ENCODE results near the gene EXOC3. TPM values are rescaled to one million over a fixed set of nuclear protein-coding genes. Genes with fewer than 3 reads are reported as not detected.

Gene EXOC3
- total RNA-seq, 4 donors from 2014 or later: 44.3 to 81.7 (median 54.0) TPM

GRCh38 chr5:509611-510185 lies 66.7 kb downstream of the EXOC3 start:
- H3K9me3 ChIP-seq: no peaks in the 10 kb centered on the region
- no peak for DNase-seq
- no peaks in the 10 kb centered on the region for H3K36me3 ChIP-seq
- TF ChIP-seq POLR2A (IDR thresholded peaks at IDR 0.05): no peak
- TF ChIP-seq, protein P1, sequence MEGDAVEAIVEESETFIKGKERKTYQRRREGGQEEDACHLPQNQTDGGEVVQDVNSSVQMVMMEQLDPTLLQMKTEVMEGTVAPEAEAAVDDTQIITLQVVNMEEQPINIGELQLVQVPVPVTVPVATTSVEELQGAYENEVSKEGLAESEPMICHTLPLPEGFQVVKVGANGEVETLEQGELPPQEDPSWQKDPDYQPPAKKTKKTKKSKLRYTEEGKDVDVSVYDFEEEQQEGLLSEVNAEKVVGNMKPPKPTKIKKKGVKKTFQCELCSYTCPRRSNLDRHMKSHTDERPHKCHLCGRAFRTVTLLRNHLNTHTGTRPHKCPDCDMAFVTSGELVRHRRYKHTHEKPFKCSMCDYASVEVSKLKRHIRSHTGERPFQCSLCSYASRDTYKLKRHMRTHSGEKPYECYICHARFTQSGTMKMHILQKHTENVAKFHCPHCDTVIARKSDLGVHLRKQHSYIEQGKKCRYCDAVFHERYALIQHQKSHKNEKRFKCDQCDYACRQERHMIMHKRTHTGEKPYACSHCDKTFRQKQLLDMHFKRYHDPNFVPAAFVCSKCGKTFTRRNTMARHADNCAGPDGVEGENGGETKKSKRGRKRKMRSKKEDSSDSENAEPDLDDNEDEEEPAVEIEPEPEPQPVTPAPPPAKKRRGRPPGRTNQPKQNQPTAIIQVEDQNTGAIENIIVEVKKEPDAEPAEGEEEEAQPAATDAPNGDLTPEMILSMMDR (IDR thresholded peaks at IDR 0.05 in 4 of 5, conservative IDR thresholded peaks at IDR 0.05 in 1 of 5): no peak
- H3K27me3 ChIP-seq: peaks cover under 1 to 6% (median 6%) of the 10 kb centered on the region in 3 donors
- no peak for ATAC-seq
- in situ Hi-C loops (cut with MboI; ENCODE audit: low sequenced_read_pairs in 4 of 4): no loop called here
- H3K27ac ChIP-seq: no peak overlapping the region
- H3K4me3 ChIP-seq: no peak overlapping the region
- no peaks in the 10 kb centered on the region for H3K4me1 ChIP-seq
- intact Hi-C loops (cut with DNase I; ENCODE audit: low total_unique reads): no loop called here

DNA sequence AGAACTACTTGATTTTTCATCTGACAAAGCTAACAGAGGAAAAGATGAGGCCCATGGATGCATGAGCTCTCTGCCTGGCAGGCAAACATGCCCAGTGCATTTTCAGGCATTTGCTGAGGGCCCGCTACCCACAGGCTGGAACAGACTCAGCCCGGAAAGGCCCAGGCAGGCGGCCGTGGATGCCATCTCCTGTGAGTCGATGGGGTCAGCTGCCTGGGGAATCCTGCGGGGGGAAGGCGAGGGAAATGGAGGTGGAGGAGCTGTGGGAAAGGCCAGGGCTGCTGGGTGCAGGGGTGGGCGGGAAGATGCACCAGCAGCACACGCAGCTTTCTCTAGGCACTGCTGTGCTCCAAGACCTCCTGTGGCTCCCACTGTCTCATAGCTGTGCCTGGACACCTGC lies 67.5 kb downstream of the EXOC3 start:
- H3K27me3 ChIP-seq: peaks cover 5 to 8% (median 6%) of the 10 kb centered on the region in 3 donors

GRCh38 chr5:511476-511875 lies 68.5 kb downstream of the EXOC3 start:
- H3K9me3 ChIP-seq: no peaks in the 10 kb centered on the region
- H3K27me3 ChIP-seq: peaks cover 5 to 11% (median 8%) of the 10 kb centered on the region in 3 donors
- H3K4me3 ChIP-seq: no peak overlapping the region
- H3K36me3 ChIP-seq: no peaks in the 10 kb centered on the region
- no peak for ATAC-seq
- no peak for TF ChIP-seq POLR2A (IDR thresholded peaks at IDR 0.05)
- TF ChIP-seq, protein P1 (IDR thresholded peaks at IDR 0.05 in 4 of 5, conservative IDR thresholded peaks at IDR 0.05 in 1 of 5): no peak
- intact Hi-C loops (cut with DNase I; ENCODE audit: low total_unique reads): no loop called here
- H3K4me1 ChIP-seq: no peaks in the 10 kb centered on the region
- H3K27ac ChIP-seq: no peak overlapping the region
- DNase-seq: no peak
- in situ Hi-C loops (cut with MboI; ENCODE audit: low sequenced_read_pairs in 4 of 4): no loop called here

More for the DNA sequence above, 67.5 kb downstream of the EXOC3 start:
- H3K4me3 ChIP-seq: no peak overlapping the region
- no peaks in the 10 kb centered on the region for H3K4me1 ChIP-seq
- TF ChIP-seq, protein P1 (IDR thresholded peaks at IDR 0.05 in 4 of 5, conservative IDR thresholded peaks at IDR 0.05 in 1 of 5): no peak
- no peak for TF ChIP-seq POLR2A (IDR thresholded peaks at IDR 0.05)
- H3K9me3 ChIP-seq: no peaks in the 10 kb centered on the region
- no peaks in the 10 kb centered on the region for H3K36me3 ChIP-seq
- ATAC-seq (no peak), DNase-seq (no peak)
- intact Hi-C loops (cut with DNase I; ENCODE audit: low total_unique reads) (no loop called here), in situ Hi-C loops (cut with MboI; ENCODE audit: low sequenced_read_pairs in 4 of 4) (no loop called here)
- H3K27ac ChIP-seq: no peak overlapping the region

DNA sequence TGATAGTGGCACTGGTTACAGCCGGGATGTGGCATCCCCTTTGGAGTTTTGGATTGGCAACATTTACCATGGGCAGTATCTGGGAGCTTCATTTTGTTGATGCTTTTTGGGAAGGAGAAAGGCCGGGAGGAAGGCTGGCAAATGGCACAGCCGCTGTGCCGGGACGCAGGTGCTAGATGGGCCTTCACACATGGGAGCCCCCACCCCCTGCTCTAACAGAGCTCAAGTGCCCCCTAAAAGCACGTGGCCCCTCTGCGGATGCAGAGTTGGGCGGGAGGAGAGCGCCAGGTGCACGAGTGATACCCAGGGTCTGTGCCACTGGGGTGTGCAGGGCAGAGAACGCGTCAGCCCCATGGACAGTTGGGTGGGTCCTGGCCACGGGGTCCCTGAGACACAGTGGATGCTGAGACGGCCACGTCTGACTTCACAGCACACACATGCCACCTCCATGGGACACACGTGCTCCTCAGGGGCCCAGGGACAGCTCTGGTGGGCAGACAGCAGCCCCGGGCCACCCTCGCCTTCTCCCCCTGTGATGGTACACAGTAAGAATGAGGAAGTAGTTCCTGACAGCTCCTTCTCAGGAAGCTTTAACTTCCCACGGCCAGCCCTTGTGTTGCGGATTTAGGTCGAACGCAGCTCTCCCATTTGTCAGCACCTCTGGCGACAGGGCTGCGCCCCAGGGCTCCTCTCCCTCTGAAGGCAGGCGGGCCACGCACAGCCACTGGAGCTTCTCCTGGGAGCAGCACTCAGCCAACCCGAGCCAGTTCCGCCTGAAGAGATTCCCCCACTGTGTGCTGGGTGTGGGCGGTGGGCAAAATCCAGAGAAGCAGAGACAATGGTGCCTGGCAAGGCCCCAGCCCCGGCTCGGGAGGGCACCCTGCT lies 70.5 kb downstream of the EXOC3 start:
- ATAC-seq: no peak
- in situ Hi-C loops (cut with MboI; ENCODE audit: low sequenced_read_pairs in 4 of 4) (no loop called here), intact Hi-C loops (cut with DNase I; ENCODE audit: low total_unique reads) (no loop called here)
- H3K27me3 ChIP-seq: peaks cover 9 to 18% (median 17%) of the 10 kb centered on the region in 3 donors
- DNase-seq: no peak
- H3K27ac ChIP-seq: no peak overlapping the region
- no peaks in the 10 kb centered on the region for H3K4me1 ChIP-seq
- TF ChIP-seq, protein P1 (IDR thresholded peaks at IDR 0.05 in 4 of 5, conservative IDR thresholded peaks at IDR 0.05 in 1 of 5): no peak
- no peak for TF ChIP-seq POLR2A (IDR thresholded peaks at IDR 0.05)
- H3K4me3 ChIP-seq: no peak overlapping the region
- H3K9me3 ChIP-seq: no peaks in the 10 kb centered on the region
- H3K36me3 ChIP-seq: no peaks in the 10 kb centered on the region

All from gastrocnemius medialis (tissue), 4 donors.